Adrenal gland (tissue), 5 donors: Measurements from ENCODE around the gene ZNF329.

Experiments used
- CTCF ChIP-seq, 6 experiments: fragments of 450-650 bp in 4 of 6; fragments of 200-600 bp in 2 of 6; sonication (generic) in 1 of 6; IDR thresholded peaks; 1 replicate in 5 of 6; 2 replicates in 1 of 6; pipeline versions ENCODE4 v1.5.1 to v1.8.0; 2016 to 2021; ENCODE audit warnings: antibody characterized with exemption in 6 of 6, mild to moderate bottlenecking in 2 of 6, moderate library complexity in 1 of 6
- POLR2A ChIP-seq, 2 donors: fragments of 450-650 bp; IDR thresholded peaks; one replicate each; pipeline ENCODE4 v1.6.1; 2017; ENCODE audit warnings: antibody characterized with exemption in 2 of 2, mild to moderate bottlenecking in 2 of 2, moderate library complexity in 1 of 2
- donor health status: DM: no; HTN: no; CAD: no.

GRCh38 chr19:58154287-58154678, 3.7 kb upstream of the ZNF329 start:
- TF ChIP-seq CTCF (IDR thresholded peaks at IDR 0.05) = no peak
- TF ChIP-seq POLR2A (IDR thresholded peaks at IDR 0.05) = no peak
